ENCODE measurements around the gene BAG3.
"Not testable (repeated sequence)": the region's sequence is repeated elsewhere in the genome, so short reads cannot be mapped to it uniquely, and the experiment has no call there.

The BAG3 gene

GRCh38 chr10:119650692-119651513 lies at the start of gene BAG3:
TSS of gene BAG3 (plus strand) at chr10:119651380. CDS start at chr10:119651676, 296 bp downstream.
- DNase-seq (ENCODE audit: low read depth in 1 of 2, low spot score in 1 of 2), result peak; percentile 62 to 77

- peak in 1 of 2 donors; percentile 9 for DNase-seq (ENCODE audit: low read depth in 1 of 2, low spot score in 1 of 2)
Observed at GRCh38 chr10:119602241-119603095, 48.7 kb upstream of the BAG3 start.

- DNase-seq (ENCODE audit: low read depth in 1 of 2, low spot score in 1 of 2), result no peak
Observed at GRCh38 chr10:119604468-119604867, 46.7 kb upstream of the BAG3 start.

GRCh38 chr10:119608316-119609155 lies 42.6 kb upstream of the BAG3 start:
- DNase-seq (ENCODE audit: low read depth in 1 of 2, low spot score in 1 of 2), result peak in 1 of 2 donors; percentile 4

- DNase-seq (ENCODE audit: low read depth in 1 of 2, low spot score in 1 of 2), result no peak
Observed at GRCh38 chr10:119609516-119609915, 41.7 kb upstream of the BAG3 start.

GRCh38 chr10:119611433-119611832 lies 39.7 kb upstream of the BAG3 start:
- DNase-seq (ENCODE audit: low read depth in 1 of 2, low spot score in 1 of 2), result no peak

GRCh38 chr10:119613741-119614140 lies 37.4 kb upstream of the BAG3 start:
- DNase-seq (ENCODE audit: low read depth in 1 of 2, low spot score in 1 of 2), result no peak

- no peak for DNase-seq (ENCODE audit: low read depth in 1 of 2, low spot score in 1 of 2)
Observed at GRCh38 chr10:119614686-119615085, 36.5 kb upstream of the BAG3 start.

- DNase-seq (ENCODE audit: low read depth in 1 of 2, low spot score in 1 of 2), result no peak
Observed at GRCh38 chr10:119616882-119617570, 34.2 kb upstream of the BAG3 start.

GRCh38 chr10:119619215-119619614 lies 32.0 kb upstream of the BAG3 start:
- no peak for DNase-seq (ENCODE audit: low read depth in 1 of 2, low spot score in 1 of 2)

GRCh38 chr10:119619811-119620210 lies 31.4 kb upstream of the BAG3 start:
- DNase-seq (ENCODE audit: low read depth in 1 of 2, low spot score in 1 of 2), result not testable (repeated sequence)

- DNase-seq (ENCODE audit: low read depth in 1 of 2, low spot score in 1 of 2), result no peak
Observed at GRCh38 chr10:119620241-119621077, 30.7 kb upstream of the BAG3 start.

GRCh38 chr10:119621078-119621384 lies 30.1 kb upstream of the BAG3 start:
- no peak for DNase-seq (ENCODE audit: low read depth in 1 of 2, low spot score in 1 of 2)

- no peak for DNase-seq (ENCODE audit: low read depth in 1 of 2, low spot score in 1 of 2)
Observed at GRCh38 chr10:119625570-119626280, 25.5 kb upstream of the BAG3 start.

- no peak for DNase-seq (ENCODE audit: low read depth in 1 of 2, low spot score in 1 of 2)
Observed at GRCh38 chr10:119630300-119630699, 20.9 kb upstream of the BAG3 start.

GRCh38 chr10:119633538-119634218 lies 17.5 kb upstream of the BAG3 start:
- no peak for DNase-seq (ENCODE audit: low read depth in 1 of 2, low spot score in 1 of 2)

- no peak for DNase-seq (ENCODE audit: low read depth in 1 of 2, low spot score in 1 of 2)
Observed at GRCh38 chr10:119634219-119634544, 17.0 kb upstream of the BAG3 start.

- no peak for DNase-seq (ENCODE audit: low read depth in 1 of 2, low spot score in 1 of 2)
Observed at GRCh38 chr10:119637631-119638030, 13.5 kb upstream of the BAG3 start.

GRCh38 chr10:119638982-119639381 lies 12.2 kb upstream of the BAG3 start:
- no peak for DNase-seq (ENCODE audit: low read depth in 1 of 2, low spot score in 1 of 2)
